GM19238 (cell line): ENCODE measurements around the gene ZMYND8.
"Not testable (repeated sequence)": the region's sequence is repeated elsewhere in the genome, so short reads cannot be mapped to it uniquely, and the experiment has no call there.

Experiments
- DNase-seq: peaks from one replicate; pipeline ENCODE4 v3.0.0; 2011; ENCODE audit warnings: low spot score; ENCODE audit not compliant: insufficient read length

The ZMYND8 gene

GRCh38 chr20:47356526-47357295 lies at the start of gene ZMYND8:
ZMYND8 (minus strand) TSS chr20:47356699; CDS start chr20:47356670, 29 bp downstream.
- peak; percentile 54 for DNase-seq

DNA sequence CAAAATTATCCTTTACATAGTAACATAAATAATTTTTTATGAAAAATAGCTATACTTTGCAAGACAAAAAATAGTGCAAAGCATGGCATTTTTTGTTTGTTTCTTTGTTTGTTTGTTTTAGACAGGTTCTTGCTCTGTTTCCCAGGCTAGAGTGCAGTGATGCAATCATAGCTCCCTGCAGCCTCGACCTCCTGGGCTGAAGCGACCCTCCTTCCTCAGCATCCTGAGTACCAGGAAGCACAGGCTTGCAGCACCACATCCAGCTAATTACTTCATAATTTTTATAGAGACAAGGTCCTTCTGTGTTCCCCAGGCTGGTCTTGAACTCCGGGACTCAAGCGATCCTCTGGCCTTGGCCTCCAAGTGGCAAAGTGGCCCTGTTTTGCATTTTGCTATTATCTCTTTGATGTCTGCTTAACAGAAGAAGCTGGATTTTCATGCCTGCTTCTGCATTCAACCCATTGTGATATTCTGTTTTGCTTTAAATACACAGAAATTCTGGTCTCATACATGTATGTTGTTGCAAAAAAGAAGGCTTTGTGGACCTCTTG lies 49.4 kb upstream of the ZMYND8 start:
- DNase-seq = no peak

DNA sequence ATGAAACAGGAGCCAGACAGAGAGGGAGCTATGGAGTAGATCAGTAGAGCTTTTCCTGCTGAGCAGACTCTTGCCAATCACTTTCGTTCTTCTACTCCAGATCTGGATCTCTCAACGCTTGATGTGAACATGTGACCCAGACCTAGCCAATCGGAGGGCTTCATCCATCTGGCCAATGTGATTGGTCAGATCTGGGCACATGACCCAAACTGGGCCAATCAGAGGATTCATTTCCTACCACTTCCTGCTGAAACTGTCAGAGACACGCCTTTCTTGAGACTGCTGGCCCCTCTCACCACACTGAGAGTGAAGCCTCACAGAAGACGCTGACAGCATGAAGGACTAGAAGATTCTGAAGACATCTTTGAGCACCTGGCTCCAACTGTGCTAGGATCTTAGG lies 44.2 kb upstream of the ZMYND8 start:
- no peak for DNase-seq

GRCh38 chr20:47397652-47398301 lies 41.3 kb upstream of the ZMYND8 start:
- no peak for DNase-seq

DNA sequence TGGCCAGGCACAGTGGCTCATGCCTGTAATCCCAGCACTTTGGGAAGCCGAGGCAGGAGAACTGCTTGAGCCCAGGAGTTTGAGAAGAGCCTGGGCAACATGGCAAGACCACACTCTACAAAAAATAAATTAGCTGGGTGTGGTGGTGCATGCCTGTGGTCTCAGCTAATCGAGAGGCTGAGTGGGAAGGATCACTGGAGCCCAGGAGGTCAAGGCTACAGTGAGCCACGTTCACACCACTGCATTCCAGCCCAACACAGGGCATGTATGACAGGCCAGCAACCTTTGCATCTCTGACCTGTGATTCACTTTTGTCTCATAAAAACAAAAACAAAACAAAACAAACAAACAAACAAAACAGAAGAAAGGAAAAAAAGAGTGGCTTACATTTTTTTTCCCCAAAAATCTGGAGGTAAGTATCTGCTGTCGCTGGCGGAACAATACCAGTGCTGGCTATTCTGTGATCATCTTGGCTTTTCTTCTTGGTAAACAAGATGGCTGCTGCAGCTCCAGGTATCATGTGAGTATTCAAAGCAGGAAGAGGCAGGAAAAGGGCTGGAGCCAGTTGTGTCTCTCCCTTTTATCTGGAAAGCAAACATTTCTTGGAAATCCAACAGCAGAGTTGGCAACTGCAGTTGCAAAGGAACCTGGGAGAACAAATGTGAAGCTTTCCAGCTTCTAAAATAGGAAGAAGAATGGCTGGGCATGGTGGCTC lies 40.4 kb upstream of the ZMYND8 start:
- DNase-seq = no peak

GRCh38 chr20:47393796-47394514 lies 37.5 kb upstream of the ZMYND8 start:
- DNase-seq = not testable (repeated sequence)

DNA sequence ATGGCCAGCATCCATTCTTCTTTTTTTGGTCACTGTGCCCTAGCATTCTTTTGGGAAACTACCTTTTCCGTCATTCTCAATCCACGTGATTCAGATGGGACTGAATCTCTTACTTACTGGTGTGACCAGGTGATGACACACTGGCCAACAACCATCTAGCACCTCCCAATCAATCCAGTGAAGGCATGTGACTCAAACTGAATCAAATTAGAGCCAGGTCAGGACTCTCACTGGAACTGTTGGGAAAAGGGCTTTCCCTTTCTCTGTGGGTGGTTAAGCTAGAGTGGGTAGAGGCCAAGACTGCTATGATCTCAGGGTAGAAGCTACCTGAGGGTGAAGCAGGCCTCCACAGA lies 36.2 kb upstream of the ZMYND8 start:
- DNase-seq = no peak

DNA sequence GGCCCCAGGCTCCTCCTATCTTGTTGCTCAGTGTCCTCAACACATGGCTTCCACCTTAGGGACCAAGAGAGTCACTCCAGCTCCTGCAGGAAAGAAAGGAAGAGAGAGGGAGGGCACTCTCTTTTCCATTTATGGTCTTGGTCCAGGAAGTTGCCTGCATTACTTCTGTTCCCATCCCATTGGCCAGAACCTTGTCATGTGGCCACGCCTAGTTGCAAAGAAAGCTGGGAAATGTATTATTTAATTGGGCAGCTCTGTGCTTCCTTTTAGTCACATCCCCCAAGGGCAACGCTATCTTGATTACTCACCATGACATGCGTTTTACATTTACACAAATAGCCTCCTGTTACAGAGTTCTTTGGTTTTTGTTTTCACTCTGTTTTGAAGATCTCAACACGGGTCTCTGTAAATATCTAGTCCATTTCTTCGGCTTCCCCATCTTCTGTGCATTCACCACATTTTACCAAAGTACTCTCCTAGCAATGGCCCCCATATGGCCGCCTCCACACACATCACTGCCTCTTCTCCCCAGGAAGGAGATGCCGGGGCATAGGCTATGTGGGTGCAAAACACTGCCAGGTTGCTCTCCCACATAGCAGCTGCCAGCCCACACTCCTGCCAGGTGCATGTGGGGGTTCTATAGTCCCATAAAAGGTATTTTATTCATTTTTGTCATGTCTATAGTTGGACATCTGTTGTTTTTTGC lies 35.7 kb upstream of the ZMYND8 start:
- DNase-seq = no peak

DNA sequence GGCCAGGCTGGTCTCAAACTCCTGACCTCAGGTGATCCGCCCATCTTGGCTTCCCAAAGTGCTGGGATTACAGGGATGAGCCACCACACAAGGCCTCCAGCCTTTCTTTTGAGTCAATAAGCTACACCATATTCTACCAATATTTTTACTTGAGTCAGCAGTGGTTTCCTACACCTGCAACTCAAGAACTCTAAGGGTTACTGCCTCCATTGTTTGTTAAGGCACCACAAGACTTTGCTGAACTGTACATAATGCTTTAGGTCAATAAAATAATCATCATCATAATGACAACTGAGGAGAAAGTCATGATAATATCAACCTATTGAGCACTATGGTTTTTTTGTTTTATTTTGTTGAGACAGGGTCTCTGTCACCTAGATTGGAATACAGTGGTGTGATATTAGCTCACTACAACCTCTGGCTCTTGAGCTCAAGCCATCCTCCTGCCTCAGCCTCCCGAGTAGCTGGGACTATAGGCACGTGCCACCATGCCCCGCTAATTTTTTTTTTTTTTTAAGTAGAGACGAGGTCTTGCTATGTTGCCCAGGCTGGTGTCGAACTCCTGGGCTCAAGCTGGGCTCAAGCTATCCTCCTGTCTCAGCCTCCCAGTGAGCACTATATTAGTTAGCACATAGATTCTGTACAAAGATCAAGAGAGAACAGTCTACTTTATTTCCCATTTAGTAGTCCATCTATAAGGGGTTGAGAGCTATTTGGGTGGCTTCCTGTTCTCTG lies 34.9 kb upstream of the ZMYND8 start:
- DNase-seq = no peak

GRCh38 chr20:47389867-47390347 lies 33.4 kb upstream of the ZMYND8 start:
- no peak for DNase-seq

GRCh38 chr20:47385968-47386367 lies 29.5 kb upstream of the ZMYND8 start:
- DNase-seq = not testable (repeated sequence)

GRCh38 chr20:47382746-47383415 lies 26.4 kb upstream of the ZMYND8 start:
- DNase-seq = no peak

DNA sequence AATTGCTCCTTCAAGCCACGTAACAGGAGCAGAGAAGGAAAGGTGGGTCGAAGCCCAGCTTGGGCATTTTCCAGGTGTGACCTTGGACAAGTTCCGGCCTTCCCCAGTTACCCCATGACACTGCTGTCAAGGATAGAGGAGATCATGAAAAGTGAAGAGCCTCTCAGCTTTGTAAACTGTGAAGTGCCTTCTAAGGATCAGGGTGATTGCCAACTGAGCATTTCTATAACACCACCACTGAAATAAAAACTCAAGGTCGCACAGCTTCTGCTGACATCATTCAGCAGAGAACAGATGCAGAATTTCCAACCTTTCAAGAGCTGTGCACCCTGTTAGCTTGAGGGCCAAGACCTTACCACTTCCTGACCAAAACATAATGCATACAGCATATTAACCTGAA lies 24.0 kb upstream of the ZMYND8 start:
- no peak for DNase-seq

GRCh38 chr20:47379433-47380150 lies 23.1 kb upstream of the ZMYND8 start:
- no peak for DNase-seq

- DNase-seq = no peak
These were observed 20.7 kb upstream of the ZMYND8 start for GRCh38 chr20:47377122-47377722.

- DNase-seq = not testable (repeated sequence)
These were observed 19.7 kb upstream of the ZMYND8 start for GRCh38 chr20:47376096-47376643.

DNA sequence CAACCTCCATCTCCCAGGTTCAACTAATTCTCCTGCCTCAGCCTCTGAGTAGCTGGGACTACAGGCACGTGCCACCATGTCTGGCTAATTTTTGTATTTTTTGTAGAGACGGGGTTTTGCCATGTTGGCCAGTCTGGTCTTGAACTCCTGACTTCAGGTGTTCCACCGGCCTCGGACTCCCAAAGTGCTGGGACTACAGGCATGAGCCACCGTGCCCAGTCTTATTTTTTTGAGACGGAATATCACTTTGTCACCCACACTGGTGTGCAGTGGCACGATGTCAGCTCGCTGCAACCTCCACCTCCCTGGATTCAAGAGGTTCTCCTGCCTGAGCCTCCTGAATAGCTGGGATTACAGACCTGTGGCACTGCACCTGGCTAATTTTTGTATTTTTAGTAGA lies 17.6 kb upstream of the ZMYND8 start:
- DNase-seq = not testable (repeated sequence)

GRCh38 chr20:47373206-47373733 lies 16.8 kb upstream of the ZMYND8 start:
- DNase-seq = no peak
